ENCODE measurements around the gene C17orf58.

- TF ChIP-seq POLR2A (IDR thresholded peaks at IDR 0.05) (no peak), CTCF (IDR thresholded peaks at IDR 0.05) (no peak)
Observed at GRCh38 chr17:68013385-68013784, 17.1 kb upstream of the C17orf58 start.
